ENCODE results near the gene GRHPR. TPM values are rescaled to one million over a fixed set of nuclear protein-coding genes. Genes with fewer than 3 reads are reported as not detected.
"Not testable (repeated sequence)": the region's sequence is repeated elsewhere in the genome, so short reads cannot be mapped to it uniquely, and the experiment has no call there.

The GRHPR gene
- total RNA-seq, 1 experiment from 2014 or later = 80.7 TPM

DNA sequence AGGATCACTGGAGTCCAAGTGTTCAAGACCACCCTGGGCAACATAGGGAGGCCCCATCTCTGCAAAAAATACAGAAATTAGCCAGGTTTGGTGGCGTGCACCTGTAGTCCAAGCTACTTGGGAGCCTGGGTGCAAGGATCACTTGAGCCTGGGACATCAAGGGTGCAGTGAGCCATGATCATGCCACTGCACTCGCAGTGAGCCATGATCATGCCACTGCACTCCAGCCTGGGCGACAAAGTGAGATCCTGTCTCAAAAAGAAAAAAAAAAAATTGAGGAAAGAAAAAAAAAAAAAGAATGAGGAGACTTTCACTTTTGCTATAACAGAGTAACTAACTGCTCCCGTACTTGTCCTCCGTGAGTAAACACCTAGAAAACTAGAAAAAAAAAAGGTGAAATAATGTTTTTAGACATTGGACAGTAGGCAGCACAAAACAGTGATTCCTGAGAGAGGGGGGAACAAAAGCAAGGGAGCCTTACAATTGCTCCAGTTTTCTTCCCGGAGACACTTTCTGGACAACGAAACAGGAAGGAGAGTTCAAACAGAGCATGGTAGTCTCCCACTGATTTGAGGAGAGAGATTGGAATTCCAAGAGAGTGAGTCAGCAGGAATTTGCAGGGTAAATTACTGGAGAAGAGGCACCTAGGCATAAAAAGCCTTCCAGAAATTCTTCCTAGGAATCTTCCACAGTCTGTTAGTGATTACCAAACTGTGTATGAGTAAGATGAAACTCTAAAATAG lies 49.6 kb downstream of the GRHPR start:
- Mint-ChIP-seq H3K4me1 (peaks cover 26% of the 10 kb centered on the region), H3K27ac (peak overlapping the region; percentile 98), H3K36me3 (peaks cover 24% of the 10 kb centered on the region), H3K9me3 (peaks cover 21% of the 10 kb centered on the region), H3K27me3 (ENCODE audit: low read depth) (peaks cover 5% of the 10 kb centered on the region; the same call in 1 of the 2 replicates), H3K4me3 (peak overlapping the region; percentile 52)
- TF ChIP-seq ETV6 (CRISPR knock-in tag; IDR thresholded peaks at IDR 0.05) (0 out of 2 replicates have a peak, but pooled peaks have one; percentile 62), TEAD1 (CRISPR knock-in tag; IDR thresholded peaks at IDR 0.05) (peak; percentile 66; the same call in 1 of the 2 replicates), NFE2L1 (CRISPR knock-in tag; IDR thresholded peaks at IDR 0.05) (peak; percentile 68; the same call in 1 of the 2 replicates), CREB1 (CRISPR knock-in tag; IDR thresholded peaks at IDR 0.05) (no peak)
- TF ChIP-seq, protein P1, sequence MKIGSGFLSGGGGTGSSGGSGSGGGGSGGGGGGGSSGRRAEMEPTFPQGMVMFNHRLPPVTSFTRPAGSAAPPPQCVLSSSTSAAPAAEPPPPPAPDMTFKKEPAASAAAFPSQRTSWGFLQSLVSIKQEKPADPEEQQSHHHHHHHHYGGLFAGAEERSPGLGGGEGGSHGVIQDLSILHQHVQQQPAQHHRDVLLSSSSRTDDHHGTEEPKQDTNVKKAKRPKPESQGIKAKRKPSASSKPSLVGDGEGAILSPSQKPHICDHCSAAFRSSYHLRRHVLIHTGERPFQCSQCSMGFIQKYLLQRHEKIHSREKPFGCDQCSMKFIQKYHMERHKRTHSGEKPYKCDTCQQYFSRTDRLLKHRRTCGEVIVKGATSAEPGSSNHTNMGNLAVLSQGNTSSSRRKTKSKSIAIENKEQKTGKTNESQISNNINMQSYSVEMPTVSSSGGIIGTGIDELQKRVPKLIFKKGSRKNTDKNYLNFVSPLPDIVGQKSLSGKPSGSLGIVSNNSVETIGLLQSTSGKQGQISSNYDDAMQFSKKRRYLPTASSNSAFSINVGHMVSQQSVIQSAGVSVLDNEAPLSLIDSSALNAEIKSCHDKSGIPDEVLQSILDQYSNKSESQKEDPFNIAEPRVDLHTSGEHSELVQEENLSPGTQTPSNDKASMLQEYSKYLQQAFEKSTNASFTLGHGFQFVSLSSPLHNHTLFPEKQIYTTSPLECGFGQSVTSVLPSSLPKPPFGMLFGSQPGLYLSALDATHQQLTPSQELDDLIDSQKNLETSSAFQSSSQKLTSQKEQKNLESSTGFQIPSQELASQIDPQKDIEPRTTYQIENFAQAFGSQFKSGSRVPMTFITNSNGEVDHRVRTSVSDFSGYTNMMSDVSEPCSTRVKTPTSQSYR (CRISPR knock-in tag; IDR thresholded peaks at IDR 0.05) = no peak
- ATAC-seq = peak; percentile 88
- ChIA-PET CTCF (interaction anchor here (1.2 kb wide), 1 partner anchor 10 kb away, joined by 3 read pairs; no protein-coding TSS in a partner anchor), POLR2A (no interaction called here)
- no peak for DNase-seq (ENCODE audit: low spot score)

DNA sequence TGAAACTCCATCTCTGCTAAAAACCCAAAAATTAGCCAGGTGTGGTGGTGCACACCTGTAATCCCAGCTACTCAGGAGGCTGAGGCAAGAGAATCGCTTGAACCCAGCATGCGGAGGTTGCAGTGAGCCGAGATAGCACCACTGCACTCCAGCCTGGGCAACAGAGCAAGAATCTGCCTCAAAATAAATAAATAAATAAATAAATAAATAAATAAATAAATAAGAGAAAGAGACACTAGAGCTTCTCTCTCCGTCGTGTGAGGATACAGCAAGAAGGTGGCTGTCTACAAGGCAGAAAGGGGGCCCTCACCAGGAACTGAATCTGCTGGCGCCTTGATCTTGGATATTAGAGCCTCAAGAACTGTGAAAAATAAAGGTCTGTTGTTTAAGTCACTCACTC lies 51.5 kb downstream of the GRHPR start:
- H3K27me3 Mint-ChIP-seq (ENCODE audit: low read depth); ATAC-seq; H3K4me3 Mint-ChIP-seq; DNase-seq (ENCODE audit: low spot score); POLR2A ChIA-PET; H3K27ac Mint-ChIP-seq: not testable (repeated sequence)
- Mint-ChIP-seq H3K36me3 (peaks cover 24% of the 10 kb centered on the region), H3K4me1 (peaks cover 32% of the 10 kb centered on the region), H3K9me3 (peaks cover 21% of the 10 kb centered on the region)
- CTCF ChIA-PET = interaction anchor here (1.4 kb wide), 1 partner anchor 63 kb away, joined by 3 read pairs; no protein-coding TSS in a partner anchor

DNA sequence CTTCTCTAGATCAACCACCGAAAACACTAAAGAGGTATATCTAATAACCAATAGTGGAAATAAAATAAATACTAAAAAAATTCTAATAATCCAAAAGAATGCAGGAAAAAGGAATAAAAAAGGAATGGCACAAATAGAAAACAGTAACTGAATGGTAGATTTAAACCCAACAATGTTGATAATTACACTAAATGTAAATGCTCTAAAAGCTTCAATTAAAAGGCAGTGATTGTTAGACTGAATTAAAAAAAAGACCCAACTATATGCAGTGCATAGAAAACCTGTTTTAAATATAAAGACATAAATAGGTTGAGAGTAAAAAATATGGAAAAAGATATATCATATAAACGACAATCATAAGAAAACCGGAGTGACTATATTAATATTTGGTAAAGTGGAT lies 51.9 kb downstream of the GRHPR start:
- no peak for DNase-seq (ENCODE audit: low spot score)
- Mint-ChIP-seq H3K27me3 (ENCODE audit: low read depth) (peaks cover 7% of the 10 kb centered on the region; the same call in 1 of the 2 replicates), H3K4me3 (no peak overlapping the region), H3K36me3 (peaks cover 24% of the 10 kb centered on the region), H3K4me1 (peaks cover 32% of the 10 kb centered on the region), H3K9me3 (peaks cover 21% of the 10 kb centered on the region), H3K27ac (no peak overlapping the region)
- POLR2A ChIA-PET = no interaction called here
- no peak for ATAC-seq
- TF ChIP-seq NR3C1 (CRISPR knock-in tag; conservative IDR thresholded peaks at IDR 0.05; ENCODE audit: low read depth) = no peak
- TF ChIP-seq GTF2I (CRISPR knock-in tag; conservative IDR thresholded peaks at IDR 0.05) = 0 out of 2 replicates have a peak, but pooled peaks have one; percentile 60
- CTCF ChIA-PET = interaction anchor here (1.4 kb wide), 1 partner anchor 63 kb away, joined by 3 read pairs; no protein-coding TSS in a partner anchor

DNA sequence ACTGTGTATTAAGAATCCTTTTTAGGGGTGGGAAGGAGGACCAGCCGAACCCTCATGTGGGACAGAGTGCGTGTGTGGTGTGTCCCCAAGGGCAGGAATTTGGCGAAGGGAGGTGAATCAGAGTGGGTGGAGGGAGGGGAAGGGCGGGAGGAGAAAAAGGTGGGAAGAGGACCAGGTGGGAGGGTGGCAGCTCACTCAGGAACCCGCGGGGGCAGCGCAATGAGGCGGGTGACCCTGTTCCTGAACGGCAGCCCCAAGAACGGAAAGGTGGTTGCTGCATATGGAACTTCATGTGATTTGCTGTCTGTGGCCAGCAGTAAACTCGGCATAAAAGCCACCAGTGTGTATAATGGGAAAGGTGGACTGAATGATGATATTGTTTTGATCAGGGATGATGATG lies 54.4 kb downstream of the GRHPR start:
- peaks cover 7% of the 10 kb centered on the region; the same call in 1 of the 2 replicates for H3K27me3 Mint-ChIP-seq (ENCODE audit: low read depth)
- H3K27ac Mint-ChIP-seq = no peak overlapping the region
- TF ChIP-seq JUN (CRISPR knock-in tag; IDR thresholded peaks at IDR 0.05) (no peak), FOXP1 (CRISPR knock-in tag; IDR thresholded peaks at IDR 0.05; ENCODE audit: borderline replicate concordance) (no peak), RORB (CRISPR knock-in tag; IDR thresholded peaks at IDR 0.05) (no peak), ESRRA (CRISPR knock-in tag; IDR thresholded peaks at IDR 0.05; ENCODE audit: borderline replicate concordance) (no peak), ZBTB21 (CRISPR knock-in tag; IDR thresholded peaks at IDR 0.05; ENCODE audit: borderline replicate concordance) (no peak), ZNF263 (CRISPR knock-in tag; IDR thresholded peaks at IDR 0.05; ENCODE audit: low read depth) (no peak), OVOL2 (CRISPR knock-in tag; IDR thresholded peaks at IDR 0.05; ENCODE audit: borderline replicate concordance) (no peak), GRHL2 (CRISPR knock-in tag; IDR thresholded peaks at IDR 0.05; ENCODE audit: insufficient replicate concordance, severe bottlenecking) (no peak)
- TF ChIP-seq, protein P2, sequence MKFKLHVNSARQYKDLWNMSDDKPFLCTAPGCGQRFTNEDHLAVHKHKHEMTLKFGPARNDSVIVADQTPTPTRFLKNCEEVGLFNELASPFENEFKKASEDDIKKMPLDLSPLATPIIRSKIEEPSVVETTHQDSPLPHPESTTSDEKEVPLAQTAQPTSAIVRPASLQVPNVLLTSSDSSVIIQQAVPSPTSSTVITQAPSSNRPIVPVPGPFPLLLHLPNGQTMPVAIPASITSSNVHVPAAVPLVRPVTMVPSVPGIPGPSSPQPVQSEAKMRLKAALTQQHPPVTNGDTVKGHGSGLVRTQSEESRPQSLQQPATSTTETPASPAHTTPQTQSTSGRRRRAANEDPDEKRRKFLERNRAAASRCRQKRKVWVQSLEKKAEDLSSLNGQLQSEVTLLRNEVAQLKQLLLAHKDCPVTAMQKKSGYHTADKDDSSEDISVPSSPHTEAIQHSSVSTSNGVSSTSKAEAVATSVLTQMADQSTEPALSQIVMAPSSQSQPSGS (CRISPR knock-in tag; IDR thresholded peaks at IDR 0.05; ENCODE audit: borderline replicate concordance, low read depth) = no peak
- TF ChIP-seq, protein P3, sequence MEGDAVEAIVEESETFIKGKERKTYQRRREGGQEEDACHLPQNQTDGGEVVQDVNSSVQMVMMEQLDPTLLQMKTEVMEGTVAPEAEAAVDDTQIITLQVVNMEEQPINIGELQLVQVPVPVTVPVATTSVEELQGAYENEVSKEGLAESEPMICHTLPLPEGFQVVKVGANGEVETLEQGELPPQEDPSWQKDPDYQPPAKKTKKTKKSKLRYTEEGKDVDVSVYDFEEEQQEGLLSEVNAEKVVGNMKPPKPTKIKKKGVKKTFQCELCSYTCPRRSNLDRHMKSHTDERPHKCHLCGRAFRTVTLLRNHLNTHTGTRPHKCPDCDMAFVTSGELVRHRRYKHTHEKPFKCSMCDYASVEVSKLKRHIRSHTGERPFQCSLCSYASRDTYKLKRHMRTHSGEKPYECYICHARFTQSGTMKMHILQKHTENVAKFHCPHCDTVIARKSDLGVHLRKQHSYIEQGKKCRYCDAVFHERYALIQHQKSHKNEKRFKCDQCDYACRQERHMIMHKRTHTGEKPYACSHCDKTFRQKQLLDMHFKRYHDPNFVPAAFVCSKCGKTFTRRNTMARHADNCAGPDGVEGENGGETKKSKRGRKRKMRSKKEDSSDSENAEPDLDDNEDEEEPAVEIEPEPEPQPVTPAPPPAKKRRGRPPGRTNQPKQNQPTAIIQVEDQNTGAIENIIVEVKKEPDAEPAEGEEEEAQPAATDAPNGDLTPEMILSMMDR (IDR thresholded peaks at IDR 0.05) = no peak
- TF ChIP-seq, protein P4, sequence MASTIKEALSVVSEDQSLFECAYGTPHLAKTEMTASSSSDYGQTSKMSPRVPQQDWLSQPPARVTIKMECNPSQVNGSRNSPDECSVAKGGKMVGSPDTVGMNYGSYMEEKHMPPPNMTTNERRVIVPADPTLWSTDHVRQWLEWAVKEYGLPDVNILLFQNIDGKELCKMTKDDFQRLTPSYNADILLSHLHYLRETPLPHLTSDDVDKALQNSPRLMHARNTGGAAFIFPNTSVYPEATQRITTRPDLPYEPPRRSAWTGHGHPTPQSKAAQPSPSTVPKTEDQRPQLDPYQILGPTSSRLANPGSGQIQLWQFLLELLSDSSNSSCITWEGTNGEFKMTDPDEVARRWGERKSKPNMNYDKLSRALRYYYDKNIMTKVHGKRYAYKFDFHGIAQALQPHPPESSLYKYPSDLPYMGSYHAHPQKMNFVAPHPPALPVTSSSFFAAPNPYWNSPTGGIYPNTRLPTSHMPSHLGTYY (CRISPR knock-in tag; IDR thresholded peaks at IDR 0.05) = no peak
- no peak overlapping the region for H3K4me3 Mint-ChIP-seq
- CTCF ChIA-PET = no interaction called here
- H3K4me1 Mint-ChIP-seq = peaks cover 26% of the 10 kb centered on the region
- ATAC-seq (no peak), DNase-seq (ENCODE audit: low spot score) (no peak)
- peaks cover 24% of the 10 kb centered on the region for H3K36me3 Mint-ChIP-seq
- POLR2A ChIA-PET = no interaction called here
- peaks cover 21% of the 10 kb centered on the region for H3K9me3 Mint-ChIP-seq

DNA sequence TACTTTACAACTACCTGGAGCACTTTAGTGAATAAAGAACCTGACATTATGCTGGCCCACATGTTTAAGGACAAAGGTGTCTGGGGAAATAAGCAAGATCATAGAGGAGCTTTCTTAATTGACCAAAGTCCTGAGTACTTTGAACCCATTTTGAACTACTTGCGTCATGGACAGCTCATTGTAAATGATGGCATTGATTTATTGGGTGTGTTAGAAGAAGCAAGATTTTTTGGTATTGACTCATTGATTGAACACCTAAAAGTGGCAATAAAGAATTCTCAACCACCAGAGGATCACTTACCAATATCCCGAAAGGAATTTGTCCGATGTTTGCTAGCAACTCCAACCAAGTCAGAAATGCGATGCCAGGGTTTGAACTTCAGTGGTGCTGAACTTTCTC lies 54.9 kb downstream of the GRHPR start:
- POLR2A ChIA-PET, H3K27ac Mint-ChIP-seq: not testable (repeated sequence)

More for the DNA sequence above, 54.9 kb downstream of the GRHPR start:
- Mint-ChIP-seq H3K4me1 (peaks cover 21% of the 10 kb centered on the region), H3K9me3 (peaks cover 21% of the 10 kb centered on the region), H3K36me3 (peaks cover 23% of the 10 kb centered on the region)
- H3K4me3 Mint-ChIP-seq; ATAC-seq; H3K27me3 Mint-ChIP-seq (ENCODE audit: low read depth); DNase-seq (ENCODE audit: low spot score); CTCF ChIA-PET: not testable (repeated sequence)

All from WTC11 (cell line).